Brain microvascular endothelial cell (primary cell): ENCODE results near the gene OR8B8.

Experiments used
- DNase-seq: peaks from one replicate; pipeline ENCODE4 v3.0.0-alpha.2; 2020
- H3K27ac ChIP-seq: fragments of 250-450 bp; sonication (Bioruptor Pico); 2 replicates; pipeline ENCODE4 v1.5.1; 2020; ENCODE audit warnings: mild to moderate bottlenecking, moderate library complexity
- H3K27me3 ChIP-seq: fragments of 250-450 bp; sonication (Bioruptor Pico); replicated peaks from 2 replicates; pipeline ENCODE4 v1.5.1; 2020; ENCODE audit warnings: mild to moderate bottlenecking
- H3K36me3 ChIP-seq: fragments of 250-450 bp; sonication (Bioruptor Pico); replicated peaks from 2 replicates; pipeline ENCODE4 v1.5.1; 2020; ENCODE audit warnings: mild to moderate bottlenecking
- H3K4me3 ChIP-seq: 2 replicates; pipeline ENCODE4 v1.5.1; 2011; ENCODE audit warnings: low read depth, mild to moderate bottlenecking, control low read depth, low read length, moderate library complexity
- in situ Hi-C: cut with HindIII; loops from 2 replicates; pipeline ENCODE4 v1.10.0; 2017; ENCODE audit warnings: low sequenced_read_pairs, low pct_ligation_motif_present
- TF ChIP-seq, protein P1 (sequence below): IDR thresholded peaks from 2 replicates; pipeline ENCODE4 v1.5.1; 2011; ENCODE audit warnings: low read depth, mild to moderate bottlenecking, moderate library complexity, low read length, control low read depth, inconsistent platforms; ENCODE audit errors: missing control alignments

The OR8B8 gene

DNA sequence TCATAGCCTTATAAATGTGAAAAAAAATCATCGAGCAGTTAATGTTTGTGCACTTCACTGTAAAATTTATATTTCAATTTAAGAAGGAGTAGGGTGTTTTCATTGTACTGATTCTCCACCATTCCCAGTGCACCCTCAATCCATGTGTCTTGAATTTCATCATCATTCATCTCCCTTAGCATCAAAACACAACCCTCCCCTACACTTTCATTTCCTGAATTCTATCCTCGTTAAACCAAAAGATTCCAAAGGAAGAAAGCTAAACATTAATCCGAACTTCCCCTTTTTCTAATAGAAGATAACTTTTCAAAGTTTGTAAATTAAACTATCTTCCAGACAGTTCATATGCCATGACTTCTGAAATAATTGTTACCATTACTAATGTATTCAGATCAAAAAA, 34.1 kb upstream of the OR8B8 start:
- TF ChIP-seq, protein P1, sequence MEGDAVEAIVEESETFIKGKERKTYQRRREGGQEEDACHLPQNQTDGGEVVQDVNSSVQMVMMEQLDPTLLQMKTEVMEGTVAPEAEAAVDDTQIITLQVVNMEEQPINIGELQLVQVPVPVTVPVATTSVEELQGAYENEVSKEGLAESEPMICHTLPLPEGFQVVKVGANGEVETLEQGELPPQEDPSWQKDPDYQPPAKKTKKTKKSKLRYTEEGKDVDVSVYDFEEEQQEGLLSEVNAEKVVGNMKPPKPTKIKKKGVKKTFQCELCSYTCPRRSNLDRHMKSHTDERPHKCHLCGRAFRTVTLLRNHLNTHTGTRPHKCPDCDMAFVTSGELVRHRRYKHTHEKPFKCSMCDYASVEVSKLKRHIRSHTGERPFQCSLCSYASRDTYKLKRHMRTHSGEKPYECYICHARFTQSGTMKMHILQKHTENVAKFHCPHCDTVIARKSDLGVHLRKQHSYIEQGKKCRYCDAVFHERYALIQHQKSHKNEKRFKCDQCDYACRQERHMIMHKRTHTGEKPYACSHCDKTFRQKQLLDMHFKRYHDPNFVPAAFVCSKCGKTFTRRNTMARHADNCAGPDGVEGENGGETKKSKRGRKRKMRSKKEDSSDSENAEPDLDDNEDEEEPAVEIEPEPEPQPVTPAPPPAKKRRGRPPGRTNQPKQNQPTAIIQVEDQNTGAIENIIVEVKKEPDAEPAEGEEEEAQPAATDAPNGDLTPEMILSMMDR: no peak
- no peaks in the 10 kb centered on the region for H3K36me3 ChIP-seq
- in situ Hi-C loops: no loop called here
- H3K27me3 ChIP-seq: no peaks in the 10 kb centered on the region
- H3K27ac ChIP-seq: no peak overlapping the region
- DNase-seq: no peak
- H3K4me3 ChIP-seq: no peak overlapping the region

DNA sequence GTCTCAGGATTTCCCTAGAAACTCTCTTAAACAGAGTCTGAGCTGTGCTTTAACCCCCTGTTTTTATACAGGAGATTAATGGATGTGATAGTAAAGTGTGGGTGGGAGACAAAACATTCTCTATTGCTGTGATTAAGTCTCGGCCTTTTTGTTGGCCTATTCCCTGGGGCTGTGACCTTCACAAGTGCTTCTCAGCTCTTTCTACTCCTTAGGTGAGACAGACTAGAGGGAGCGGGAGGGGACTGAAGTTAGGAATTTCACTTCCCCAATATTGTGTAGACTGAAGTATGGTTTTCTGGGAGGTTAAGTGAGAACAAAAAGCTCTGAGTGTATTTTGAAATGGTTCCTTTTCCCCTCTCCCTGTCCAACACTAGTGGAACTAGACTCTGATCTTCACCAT, 29.8 kb upstream of the OR8B8 start:
- TF ChIP-seq, protein P1: no peak
- H3K27ac ChIP-seq: no peak overlapping the region
- no peak overlapping the region for H3K4me3 ChIP-seq
- H3K27me3 ChIP-seq: no peaks in the 10 kb centered on the region
- in situ Hi-C loops: no loop called here
- H3K36me3 ChIP-seq: no peaks in the 10 kb centered on the region
- DNase-seq: no peak

DNA sequence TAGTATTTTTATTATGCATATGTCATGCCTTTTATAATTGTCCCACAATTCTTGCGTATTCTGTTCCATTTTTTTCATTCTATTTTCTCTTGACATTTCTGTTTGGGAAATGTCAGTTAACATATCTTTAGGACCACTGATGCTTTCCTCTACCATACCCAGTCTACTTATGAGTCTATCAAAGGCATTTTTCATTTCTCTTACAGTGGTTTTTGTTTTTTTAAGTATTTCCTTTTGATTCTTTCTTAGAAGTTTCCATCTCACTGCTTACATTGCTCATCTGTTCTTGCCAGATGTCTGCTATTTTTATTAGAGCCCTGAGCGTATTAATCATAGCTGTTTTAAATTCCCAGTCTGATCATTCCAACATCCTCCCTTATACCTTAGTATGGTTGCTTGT, 29.3 kb upstream of the OR8B8 start:
- Histone ChIP-seq H3K4me3 (no peak overlapping the region), H3K27ac (no peak overlapping the region), H3K36me3 (no peaks in the 10 kb centered on the region), H3K27me3 (no peaks in the 10 kb centered on the region)
- no peak for DNase-seq
- in situ Hi-C loops: no loop called here
- TF ChIP-seq, protein P1: no peak

DNA sequence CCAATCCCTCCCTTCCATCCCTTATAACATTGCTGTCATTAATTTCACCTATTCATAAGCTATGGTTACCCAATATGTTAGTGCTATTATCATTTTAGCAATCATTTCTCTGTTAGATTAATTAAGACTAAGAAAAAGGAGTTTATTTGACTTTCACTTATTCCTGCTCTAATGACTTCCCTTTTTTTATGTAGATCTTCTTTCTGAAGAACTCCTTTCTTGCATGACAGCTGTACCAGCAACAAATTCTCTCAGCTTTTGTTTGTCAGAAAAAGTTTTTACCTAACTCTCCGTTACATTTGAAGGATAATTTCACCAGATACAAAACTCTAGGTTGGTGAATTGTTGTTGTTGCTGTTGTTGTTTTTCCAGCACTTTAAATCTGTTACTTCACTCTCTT, 28.6 kb upstream of the OR8B8 start:
- in situ Hi-C loops: no loop called here
- H3K4me3 ChIP-seq: no peak overlapping the region
- TF ChIP-seq, protein P1: no peak
- DNase-seq: no peak
- H3K27me3 ChIP-seq: no peaks in the 10 kb centered on the region
- no peaks in the 10 kb centered on the region for H3K36me3 ChIP-seq
- H3K27ac ChIP-seq: no peak overlapping the region

DNA sequence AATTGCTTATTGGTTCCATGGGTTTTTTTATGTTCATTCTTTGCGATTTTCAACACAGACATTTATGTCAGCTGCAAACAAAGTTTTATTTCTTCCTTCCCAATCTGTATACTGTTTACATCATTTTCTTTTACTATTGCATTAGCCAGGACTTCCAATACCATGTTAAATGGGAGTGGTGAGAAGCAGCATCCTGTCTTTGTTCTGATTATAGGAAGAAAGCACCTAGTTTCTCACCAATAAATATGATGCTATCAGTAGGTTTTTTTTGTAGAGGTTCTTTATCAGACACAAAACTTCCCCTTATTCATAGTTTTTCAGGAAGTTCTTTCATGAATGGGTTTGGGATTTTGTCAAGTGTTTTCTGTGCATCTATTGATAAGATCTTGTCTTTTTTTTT, 28.0 kb upstream of the OR8B8 start:
- in situ Hi-C loops: no loop called here
- H3K27ac ChIP-seq: no peak overlapping the region
- DNase-seq: no peak
- H3K4me3 ChIP-seq: no peak overlapping the region
- no peaks in the 10 kb centered on the region for H3K36me3 ChIP-seq
- H3K27me3 ChIP-seq: no peaks in the 10 kb centered on the region
- TF ChIP-seq, protein P1: no peak

DNA sequence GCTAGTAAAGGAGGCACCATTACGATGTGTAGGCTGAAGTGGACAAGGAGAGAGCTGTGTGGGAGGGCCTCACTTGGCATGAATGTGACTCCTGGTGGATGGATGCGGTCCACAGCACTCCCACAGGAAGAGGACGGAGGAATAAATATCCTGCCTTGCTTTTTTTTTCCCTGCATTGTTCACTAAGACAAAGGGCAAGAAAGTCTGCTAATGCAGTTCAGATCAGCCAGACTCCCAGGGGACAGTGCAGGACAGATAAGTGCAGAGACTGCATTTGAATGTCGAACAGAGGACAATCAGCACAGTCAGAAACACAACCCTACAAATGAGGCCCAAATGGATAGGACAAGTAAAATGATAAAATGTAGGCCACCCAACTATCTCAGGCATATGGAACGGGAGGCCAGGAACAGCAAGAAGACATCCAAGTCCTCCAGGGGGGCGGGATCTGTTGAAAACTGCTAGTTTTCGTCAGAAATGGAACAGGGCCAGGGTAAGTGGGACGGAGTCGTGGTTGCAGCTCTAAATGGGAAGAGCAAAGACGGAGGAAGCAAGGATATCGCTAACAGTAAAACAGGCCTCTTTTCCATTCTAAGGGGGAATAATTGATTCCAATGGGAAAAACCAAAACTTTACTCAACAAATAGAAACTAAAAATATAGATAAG, 25.2 kb upstream of the OR8B8 start:
- DNase-seq: no peak
- no peaks in the 10 kb centered on the region for H3K27me3 ChIP-seq
- TF ChIP-seq, protein P1: no peak
- in situ Hi-C loops: no loop called here
- H3K4me3 ChIP-seq: no peak overlapping the region
- no peak overlapping the region for H3K27ac ChIP-seq
- H3K36me3 ChIP-seq: no peaks in the 10 kb centered on the region
